HCEC 1CT (cell line): Measurements from ENCODE around the gene GALNT7.

Experiments
- DNase-seq: peaks from one replicate; pipeline ENCODE4 v3.0.0-alpha.2; 2017

The GALNT7 gene

DNA sequence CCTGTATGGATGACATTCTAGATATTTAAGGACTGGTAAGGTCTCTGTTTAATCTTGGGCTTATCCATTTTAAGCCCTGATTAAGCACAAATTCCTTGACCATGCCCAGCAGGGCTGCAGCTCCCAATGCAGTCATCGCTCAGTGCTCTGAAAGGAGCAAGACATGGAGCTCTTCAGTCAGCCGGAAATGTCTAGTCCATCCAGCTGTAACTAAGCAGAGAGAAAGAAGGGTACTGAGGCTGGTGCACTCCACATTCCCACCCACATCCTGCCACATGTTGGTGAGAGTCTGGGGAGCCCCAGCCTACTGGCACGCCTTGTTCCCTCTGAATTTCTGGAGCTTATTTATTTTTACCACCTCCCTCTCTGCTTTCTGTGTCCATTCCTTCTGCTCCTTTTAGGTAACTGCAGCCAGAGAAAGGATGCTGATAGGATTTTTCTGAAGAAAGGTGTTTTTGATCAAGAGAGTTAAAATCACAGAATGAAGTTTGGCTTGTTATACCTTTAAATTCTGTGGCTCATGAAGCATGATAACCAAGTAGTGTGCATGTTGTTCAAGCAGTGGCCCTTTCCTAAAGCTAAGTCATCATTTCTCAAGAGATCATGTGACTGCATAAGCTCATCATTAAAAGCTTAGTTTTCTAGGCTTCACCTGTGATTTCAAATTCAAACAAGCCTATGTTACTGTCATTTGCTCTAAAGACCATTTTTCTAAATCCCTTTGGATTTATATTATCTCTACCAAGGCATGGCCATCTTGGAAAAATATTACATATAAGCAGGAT, 74.0 kb downstream of the GALNT7 start:
- DNase-seq = peak; percentile 14

- peak; percentile 76 for DNase-seq
Observed at GRCh38 chr4:173243321-173243720, 74.7 kb downstream of the GALNT7 start.

- DNase-seq = no peak
Observed at GRCh38 chr4:173243917-173244658, 75.5 kb downstream of the GALNT7 start.

DNA sequence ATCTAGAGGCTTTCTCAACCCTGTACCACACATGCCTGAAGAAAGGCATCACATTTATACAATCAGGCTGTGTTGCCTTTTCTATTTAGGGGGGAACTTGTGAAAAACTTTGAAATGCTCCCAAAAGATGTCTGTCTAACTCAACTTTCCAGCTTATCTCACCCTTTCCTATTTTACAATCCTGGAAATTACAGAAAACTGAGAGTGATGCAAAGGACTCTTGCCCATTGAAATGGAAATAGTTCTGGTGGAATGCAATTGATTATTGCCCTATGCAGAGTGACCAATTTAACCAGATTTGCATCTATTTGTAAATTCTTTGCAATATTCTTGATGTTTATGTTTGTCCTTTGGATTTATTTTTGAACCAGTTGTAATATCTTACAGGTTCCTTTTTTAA, 77.3 kb downstream of the GALNT7 start:
- no peak for DNase-seq

GRCh38 chr4:173246719-173247118, 78.1 kb downstream of the GALNT7 start:
- DNase-seq = no peak

DNA sequence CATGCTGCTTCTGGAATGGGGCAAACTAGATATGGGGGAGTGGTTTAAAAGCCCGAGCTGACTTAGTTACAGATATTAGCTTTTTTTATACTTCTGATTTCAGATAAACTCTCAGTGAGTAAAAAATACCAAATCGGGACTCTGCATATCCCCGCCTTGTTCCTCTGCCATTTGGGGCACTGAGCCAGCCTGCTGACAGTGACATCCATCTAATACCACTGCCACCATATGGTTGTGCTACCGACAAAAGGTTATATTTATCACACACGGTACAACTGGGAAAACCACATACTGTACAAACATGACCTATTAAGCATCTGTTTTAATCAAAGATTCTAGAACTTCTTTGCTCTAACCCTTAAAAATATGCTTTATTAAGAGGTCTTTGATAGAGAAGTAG, 78.7 kb downstream of the GALNT7 start:
- DNase-seq = no peak

GRCh38 chr4:173248690-173249089, 80.1 kb downstream of the GALNT7 start:
- DNase-seq = no peak

DNA sequence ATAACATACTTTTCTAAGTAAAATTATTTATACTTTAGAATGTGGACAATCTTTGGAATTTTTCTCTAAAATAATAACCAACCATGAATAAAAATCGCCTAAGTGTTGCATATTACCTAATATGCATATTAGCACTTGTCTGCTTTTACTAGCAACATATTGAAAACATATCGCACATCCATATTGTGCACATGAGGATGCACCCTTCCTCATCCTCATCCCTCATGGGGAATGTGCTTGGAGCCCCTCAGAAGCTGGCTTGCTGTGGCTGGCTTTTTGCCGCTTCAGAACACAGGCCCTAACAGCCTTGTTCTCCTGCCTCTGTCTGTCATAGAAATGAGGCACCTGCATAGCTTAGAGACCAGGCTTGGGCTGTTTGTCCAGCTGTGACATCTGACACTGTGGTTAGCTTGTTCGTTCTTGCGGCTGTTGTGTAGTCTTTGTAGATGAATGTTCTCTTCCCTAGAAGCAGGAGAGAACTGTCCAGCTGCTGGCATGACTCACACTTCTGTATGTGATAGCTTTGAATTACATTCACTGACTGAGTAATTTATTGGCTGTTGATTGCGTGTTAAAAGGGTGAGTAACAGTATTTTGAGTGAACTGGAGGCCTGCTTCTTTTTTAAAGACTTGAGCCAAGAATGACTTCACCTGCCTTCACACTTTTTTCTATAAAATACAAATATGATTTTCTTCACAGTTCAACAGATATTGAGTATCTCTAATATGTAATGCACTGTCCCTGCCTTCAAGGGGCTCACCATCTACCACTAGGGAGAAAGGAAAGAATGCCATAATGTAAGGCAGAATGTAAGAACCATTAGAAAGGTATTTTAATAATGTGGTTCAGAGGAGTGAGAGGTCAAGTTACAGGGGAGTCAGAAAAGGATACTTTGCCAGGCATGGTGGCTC, 83.7 kb downstream of the GALNT7 start:
- peak; percentile 96 for DNase-seq

- DNase-seq = no peak
Observed at GRCh38 chr4:173253561-173253960, 85.0 kb downstream of the GALNT7 start.

DNA sequence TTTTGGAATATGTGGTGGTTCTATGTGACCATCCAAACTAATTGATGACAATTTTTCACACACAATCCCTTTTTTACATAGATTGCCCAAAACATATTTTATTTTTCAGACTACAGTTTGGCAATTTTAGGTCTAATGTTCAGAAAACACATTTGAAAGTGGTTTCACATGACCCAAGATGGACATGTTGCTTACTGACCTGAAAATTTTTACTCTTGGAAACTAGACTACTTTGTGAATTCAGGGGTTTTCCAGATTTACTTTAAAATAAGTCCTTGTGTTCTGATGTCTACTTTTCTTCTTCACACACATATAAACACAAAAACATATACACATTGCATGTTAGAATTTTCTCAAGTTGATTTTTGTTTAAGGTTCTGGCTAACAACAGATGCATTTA, 86.0 kb downstream of the GALNT7 start:
- DNase-seq = no peak

DNA sequence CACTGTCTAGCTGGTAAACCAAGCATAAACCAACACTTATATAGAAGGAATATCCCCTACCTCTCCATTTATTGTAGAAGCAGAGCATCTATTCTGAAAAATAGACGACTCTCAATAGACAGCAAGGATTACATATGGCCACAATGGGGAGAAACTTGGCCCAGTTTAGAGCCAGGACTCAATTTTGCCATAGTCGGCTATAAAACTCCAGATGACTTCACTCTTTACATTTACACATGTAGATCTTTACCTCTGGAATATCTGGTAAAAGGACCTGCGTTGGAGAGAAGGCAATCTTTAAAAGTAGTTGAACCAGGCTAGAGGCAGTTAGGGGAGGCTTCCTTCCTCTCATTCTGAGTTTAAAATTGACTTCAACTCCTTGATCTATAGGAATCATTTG, 88.2 kb downstream of the GALNT7 start:
- DNase-seq = no peak

DNA sequence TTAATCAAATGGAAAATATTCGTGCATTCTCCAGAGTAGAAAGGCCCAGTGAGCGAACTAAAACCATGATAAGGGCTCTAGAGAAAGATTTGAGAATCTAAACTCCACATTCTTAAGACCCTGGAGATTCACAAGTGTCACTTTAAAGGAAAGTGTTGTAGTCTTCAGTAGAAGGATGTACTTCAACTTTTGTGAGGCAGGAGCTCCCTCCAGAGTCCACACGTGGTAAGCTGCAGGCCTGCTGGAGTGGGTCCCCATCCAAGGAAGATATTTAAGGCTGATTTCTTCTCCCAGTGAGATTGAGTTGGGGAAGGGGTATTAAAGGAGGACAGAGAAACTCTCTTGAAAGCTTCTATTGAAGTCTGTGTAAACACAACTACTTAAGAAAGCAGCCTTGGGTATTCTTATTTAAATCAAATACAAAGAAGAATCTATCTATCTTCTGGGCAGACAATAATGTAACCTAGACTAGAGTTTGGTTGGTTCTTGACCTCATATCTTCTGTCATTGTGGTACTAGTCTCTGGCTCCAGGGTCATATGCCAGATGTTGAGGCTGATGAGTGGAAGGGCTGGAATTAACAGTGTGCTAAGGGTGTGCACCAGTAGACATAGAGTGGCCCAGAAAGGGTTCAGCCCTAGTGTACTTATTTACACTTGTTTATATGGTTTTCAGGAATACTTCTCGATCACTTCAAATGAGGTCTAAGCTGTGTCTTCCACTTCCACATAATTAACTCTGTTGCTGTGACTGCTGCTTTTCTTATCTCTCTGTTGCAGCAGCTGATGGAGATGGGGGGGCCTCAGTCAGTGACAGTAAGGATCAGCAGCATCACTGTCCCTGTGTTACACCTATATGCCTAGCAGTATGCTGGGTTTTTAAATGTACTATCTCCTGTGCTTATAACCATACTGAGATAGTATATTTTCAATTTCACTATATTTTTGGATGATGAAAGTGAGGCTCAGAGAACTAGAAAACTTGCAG, 89.4 kb downstream of the GALNT7 start:
- DNase-seq = peak; percentile 44

- DNase-seq = no peak
Observed at GRCh38 chr4:173258866-173259265, 90.3 kb downstream of the GALNT7 start.

GRCh38 chr4:173259310-173259709, 90.7 kb downstream of the GALNT7 start:
- DNase-seq = no peak

GRCh38 chr4:173261052-173261451, 92.4 kb downstream of the GALNT7 start:
- no peak for DNase-seq

- no peak for DNase-seq
Observed at GRCh38 chr4:173262375-173262774, 93.8 kb downstream of the GALNT7 start.

GRCh38 chr4:173264245-173264644, 95.6 kb downstream of the GALNT7 start:
- DNase-seq = no peak

- DNase-seq = peak; percentile 65
Observed at GRCh38 chr4:173264684-173265185, 96.1 kb downstream of the GALNT7 start.

- DNase-seq = no peak
Observed at GRCh38 chr4:173265751-173266150, 97.1 kb downstream of the GALNT7 start.

- no peak for DNase-seq
Observed at GRCh38 chr4:173267711-173268110, 99.1 kb downstream of the GALNT7 start.

DNA sequence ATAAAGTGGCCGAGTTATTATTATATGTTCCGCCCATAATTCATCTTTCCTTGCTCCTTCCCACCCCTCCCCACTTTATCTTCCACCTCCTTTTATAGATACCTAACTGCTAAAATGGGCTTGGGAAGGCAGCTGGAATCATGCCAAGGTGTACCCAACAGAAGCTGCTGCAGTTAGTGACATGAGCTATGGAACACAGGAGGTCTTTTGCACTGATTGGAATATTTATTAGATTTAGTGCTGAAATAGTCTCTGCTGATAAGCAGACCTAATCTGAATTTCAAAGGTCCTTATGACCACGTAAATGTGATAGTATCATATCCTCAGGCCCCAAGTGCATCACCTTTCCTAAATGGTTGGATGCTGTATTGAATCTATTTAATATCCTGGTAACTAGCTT, 100.7 kb downstream of the GALNT7 start:
- DNase-seq = no peak
